Suprapubic skin (tissue), 4 donors: ENCODE measurements around the gene PRR5. TPM values are rescaled to one million over a fixed set of nuclear protein-coding genes. Genes with fewer than 3 reads are reported as not detected.

Experiments
- DNase-seq, 2 donors: peaks; one replicate each; pipeline ENCODE4 v3.0.0-alpha.2; 2019; ENCODE audit warnings: low spot score in 2 of 2
- H3K27ac ChIP-seq: fragments of 200-600 bp; sonication (generic); one replicate; pipeline ENCODE4 v1.5.1; 2019
- H3K27me3 ChIP-seq: fragments of 200-600 bp; sonication (generic); one replicate; pipeline ENCODE4 v1.5.1; 2019
- H3K36me3 ChIP-seq: fragments of 200-600 bp; sonication (generic); one replicate; pipeline ENCODE4 v1.5.1; 2019
- H3K4me1 ChIP-seq: fragments of 200-600 bp; sonication (generic); one replicate; pipeline ENCODE4 v1.5.1; 2019
- H3K4me3 ChIP-seq: fragments of 200-600 bp; sonication (generic); one replicate; pipeline ENCODE4 v1.5.1; 2019; ENCODE audit warnings: mild to moderate bottlenecking
- H3K9me3 ChIP-seq: fragments of 200-600 bp; sonication (generic); one replicate; pipeline ENCODE4 v1.5.1; 2019
- EP300 ChIP-seq: sonication (generic); formaldehyde crosslinking; IDR thresholded peaks from one replicate; pipeline ENCODE4 v1.6.1; 2017; ENCODE audit warnings: antibody characterized with exemption
- POLR2A ChIP-seq, 2 donors: fragments of 450-650 bp; IDR thresholded peaks; one replicate each; pipeline ENCODE4 v1.6.1; 2017; ENCODE audit warnings: antibody characterized with exemption in 2 of 2, mild to moderate bottlenecking in 2 of 2, moderate library complexity in 2 of 2
- POLR2AphosphoS5 ChIP-seq, 3 donors: sonication (generic); formaldehyde crosslinking; IDR thresholded peaks; one replicate each; pipeline ENCODE4 v1.6.1; 2017; ENCODE audit warnings: antibody characterized with exemption in 3 of 3
- WGBS: methylation state at CpG from one replicate; pipeline ENCODE4 v1.1.5; 2018; 5-methylcytosine and 5-hydroxymethylcytosine counted together
- total RNA-seq, 4 donors: library from RNA; depleted of rRNA; stranded (reverse); fragments of >200 nt; gene quantifications; one replicate each; pipeline ENCODE4 v1.1.0, GENCODE V29; 2016
- TF ChIP-seq, protein P1 (sequence below), 2 donors: fragments of 200-600 bp in 1 of 2; fragments of 450-650 bp in 1 of 2; sonication (generic) in 1 of 2; IDR thresholded peaks; one replicate each; pipeline ENCODE4 v1.5.1; 2016 to 2019; ENCODE audit warnings: antibody characterized with exemption in 2 of 2, mild to moderate bottlenecking in 1 of 2, moderate library complexity in 1 of 2

Gene PRR5
- total RNA-seq, 4 donors from 2014 or later: 14.9 to 25.0 (median 20.4) TPM

DNA sequence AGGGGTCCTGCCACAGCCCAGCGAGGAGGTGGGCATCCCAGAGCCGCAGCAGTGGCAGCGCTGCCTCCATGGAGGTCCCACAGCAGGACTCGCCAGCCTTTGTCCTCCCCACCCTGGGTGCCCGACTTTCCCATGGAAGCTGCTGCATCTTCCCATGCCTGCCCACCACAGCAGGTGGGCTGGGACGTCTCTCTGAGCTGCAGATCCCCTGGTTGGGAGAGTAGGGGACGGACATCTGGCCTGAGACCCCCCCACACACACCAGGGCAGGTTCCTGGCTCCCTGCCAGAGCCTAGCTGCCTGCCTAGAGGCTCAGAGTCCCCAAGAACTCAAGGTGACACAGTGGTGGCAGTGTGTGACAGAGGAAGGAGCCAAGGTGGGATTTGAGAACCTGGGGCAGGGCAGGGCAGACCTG lies 21.5 kb upstream of the PRR5 start:
- H3K4me1 ChIP-seq: peaks cover 24% of the 10 kb centered on the region
- no peak overlapping the region for H3K4me3 ChIP-seq
- no peak for DNase-seq
- no peaks in the 10 kb centered on the region for H3K36me3 ChIP-seq
- H3K27ac ChIP-seq: no peak overlapping the region
- no peaks in the 10 kb centered on the region for H3K9me3 ChIP-seq
- H3K27me3 ChIP-seq: no peaks in the 10 kb centered on the region
- WGBS: 65% methylated on average over 4 of the region's 7 CpGs
- TF ChIP-seq POLR2AphosphoS5 (IDR thresholded peaks at IDR 0.05) (no peak), POLR2A (IDR thresholded peaks at IDR 0.05) (no peak), EP300 (no peak)
- TF ChIP-seq, protein P1, sequence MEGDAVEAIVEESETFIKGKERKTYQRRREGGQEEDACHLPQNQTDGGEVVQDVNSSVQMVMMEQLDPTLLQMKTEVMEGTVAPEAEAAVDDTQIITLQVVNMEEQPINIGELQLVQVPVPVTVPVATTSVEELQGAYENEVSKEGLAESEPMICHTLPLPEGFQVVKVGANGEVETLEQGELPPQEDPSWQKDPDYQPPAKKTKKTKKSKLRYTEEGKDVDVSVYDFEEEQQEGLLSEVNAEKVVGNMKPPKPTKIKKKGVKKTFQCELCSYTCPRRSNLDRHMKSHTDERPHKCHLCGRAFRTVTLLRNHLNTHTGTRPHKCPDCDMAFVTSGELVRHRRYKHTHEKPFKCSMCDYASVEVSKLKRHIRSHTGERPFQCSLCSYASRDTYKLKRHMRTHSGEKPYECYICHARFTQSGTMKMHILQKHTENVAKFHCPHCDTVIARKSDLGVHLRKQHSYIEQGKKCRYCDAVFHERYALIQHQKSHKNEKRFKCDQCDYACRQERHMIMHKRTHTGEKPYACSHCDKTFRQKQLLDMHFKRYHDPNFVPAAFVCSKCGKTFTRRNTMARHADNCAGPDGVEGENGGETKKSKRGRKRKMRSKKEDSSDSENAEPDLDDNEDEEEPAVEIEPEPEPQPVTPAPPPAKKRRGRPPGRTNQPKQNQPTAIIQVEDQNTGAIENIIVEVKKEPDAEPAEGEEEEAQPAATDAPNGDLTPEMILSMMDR (IDR thresholded peaks at IDR 0.05): no peak

DNA sequence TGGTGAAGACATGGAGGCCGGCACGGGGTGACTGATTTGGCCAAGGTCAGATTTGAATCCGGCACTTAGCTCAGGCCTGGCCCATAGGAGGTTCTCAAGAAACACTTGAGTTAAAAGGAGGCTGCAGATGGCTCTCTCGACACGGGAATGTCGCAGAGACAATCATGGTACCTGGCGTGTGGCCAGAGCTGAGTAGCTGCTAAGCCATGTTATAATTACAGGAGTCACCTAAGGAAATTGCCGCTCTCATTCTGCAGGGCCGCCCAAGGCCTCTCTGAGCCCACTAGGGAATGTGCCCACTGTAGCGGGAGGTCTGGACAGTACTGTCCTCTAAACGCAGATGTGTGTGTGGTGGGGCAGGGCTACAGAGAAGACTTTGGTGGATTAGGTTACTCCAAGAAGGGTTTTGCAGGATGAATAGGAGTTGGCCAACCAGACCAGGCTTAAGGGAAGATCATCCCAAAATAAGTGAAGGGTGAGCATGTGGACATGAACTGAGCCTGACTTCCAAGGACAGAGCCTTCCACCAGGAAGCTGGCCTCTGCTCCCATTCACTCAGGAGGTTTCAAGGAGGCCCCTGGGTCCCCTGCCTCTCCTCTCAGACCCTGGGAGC lies 19.3 kb upstream of the PRR5 start:
- no peak for DNase-seq
- Histone ChIP-seq H3K27me3 (no peaks in the 10 kb centered on the region), H3K27ac (no peak overlapping the region), H3K4me3 (no peak overlapping the region), H3K36me3 (no peaks in the 10 kb centered on the region), H3K4me1 (peaks cover 22% of the 10 kb centered on the region), H3K9me3 (no peaks in the 10 kb centered on the region)
- no peak for TF ChIP-seq POLR2A (IDR thresholded peaks at IDR 0.05)
- TF ChIP-seq, protein P1 (IDR thresholded peaks at IDR 0.05): no peak
- no peak for TF ChIP-seq POLR2AphosphoS5 (IDR thresholded peaks at IDR 0.05)
- no peak for TF ChIP-seq EP300
- 50% methylated on average over 11 of the region's 11 CpGs for WGBS

DNA sequence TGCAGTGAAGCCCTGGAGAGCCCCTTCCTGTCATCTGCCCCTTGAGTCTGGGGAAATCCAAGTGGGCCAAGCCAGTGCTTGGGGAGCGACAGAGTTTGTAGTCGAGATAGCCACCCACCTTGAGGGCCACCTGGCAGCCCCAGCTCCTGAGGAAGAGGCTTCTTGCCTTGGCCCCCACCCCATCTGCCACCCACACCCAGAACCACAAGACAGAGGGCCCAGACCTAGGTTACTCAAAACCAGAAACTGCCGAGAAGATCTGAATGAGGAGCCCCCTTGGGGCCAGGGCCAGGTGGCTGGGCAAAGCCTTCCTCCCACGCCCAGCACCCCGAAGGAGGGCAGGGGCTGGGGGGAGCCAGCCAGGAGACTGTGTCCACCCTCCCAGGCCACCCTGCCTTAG lies 18.8 kb upstream of the PRR5 start:
- Histone ChIP-seq H3K4me1 (peaks cover 22% of the 10 kb centered on the region), H3K9me3 (no peaks in the 10 kb centered on the region), H3K27me3 (no peaks in the 10 kb centered on the region), H3K36me3 (no peaks in the 10 kb centered on the region), H3K27ac (no peak overlapping the region), H3K4me3 (no peak overlapping the region)
- TF ChIP-seq, protein P1 (IDR thresholded peaks at IDR 0.05): no peak
- no peak for TF ChIP-seq POLR2AphosphoS5 (IDR thresholded peaks at IDR 0.05)
- no peak for TF ChIP-seq POLR2A (IDR thresholded peaks at IDR 0.05)
- no peak for TF ChIP-seq EP300
- 20% methylated on average over 1 of the region's 5 CpGs for WGBS
- DNase-seq: no peak

DNA sequence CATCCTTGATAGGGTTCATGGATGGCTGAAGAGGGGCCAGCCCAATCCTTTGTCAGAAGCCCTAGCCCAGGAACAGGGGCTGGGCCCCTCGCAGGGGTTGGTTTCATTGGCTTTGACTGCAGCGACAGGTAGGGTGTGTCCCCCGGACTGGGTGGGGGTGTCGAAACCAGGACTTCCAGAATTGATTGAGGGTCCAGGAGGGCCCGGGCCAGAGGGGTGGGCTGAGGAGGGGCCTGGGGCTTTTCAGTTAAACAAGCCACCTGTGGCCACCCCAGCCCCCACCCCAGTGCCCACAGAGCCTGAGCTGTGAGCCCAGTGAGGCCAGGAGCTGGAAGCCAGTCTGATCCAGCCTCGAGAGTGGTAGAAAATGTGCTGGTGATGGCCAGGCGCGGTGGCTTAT lies 18.1 kb upstream of the PRR5 start:
- no peak for DNase-seq
- Histone ChIP-seq H3K27me3 (no peaks in the 10 kb centered on the region), H3K36me3 (no peaks in the 10 kb centered on the region), H3K27ac (peak overlapping the region; percentile 58), H3K4me3 (no peak overlapping the region), H3K4me1 (peaks cover 22% of the 10 kb centered on the region), H3K9me3 (no peaks in the 10 kb centered on the region)
- no peak for TF ChIP-seq POLR2A (IDR thresholded peaks at IDR 0.05)
- TF ChIP-seq POLR2AphosphoS5 (IDR thresholded peaks at IDR 0.05): no peak
- no peak for TF ChIP-seq EP300
- TF ChIP-seq, protein P1 (IDR thresholded peaks at IDR 0.05): no peak
- WGBS: 90% methylated on average over 3 of the region's 8 CpGs

DNA sequence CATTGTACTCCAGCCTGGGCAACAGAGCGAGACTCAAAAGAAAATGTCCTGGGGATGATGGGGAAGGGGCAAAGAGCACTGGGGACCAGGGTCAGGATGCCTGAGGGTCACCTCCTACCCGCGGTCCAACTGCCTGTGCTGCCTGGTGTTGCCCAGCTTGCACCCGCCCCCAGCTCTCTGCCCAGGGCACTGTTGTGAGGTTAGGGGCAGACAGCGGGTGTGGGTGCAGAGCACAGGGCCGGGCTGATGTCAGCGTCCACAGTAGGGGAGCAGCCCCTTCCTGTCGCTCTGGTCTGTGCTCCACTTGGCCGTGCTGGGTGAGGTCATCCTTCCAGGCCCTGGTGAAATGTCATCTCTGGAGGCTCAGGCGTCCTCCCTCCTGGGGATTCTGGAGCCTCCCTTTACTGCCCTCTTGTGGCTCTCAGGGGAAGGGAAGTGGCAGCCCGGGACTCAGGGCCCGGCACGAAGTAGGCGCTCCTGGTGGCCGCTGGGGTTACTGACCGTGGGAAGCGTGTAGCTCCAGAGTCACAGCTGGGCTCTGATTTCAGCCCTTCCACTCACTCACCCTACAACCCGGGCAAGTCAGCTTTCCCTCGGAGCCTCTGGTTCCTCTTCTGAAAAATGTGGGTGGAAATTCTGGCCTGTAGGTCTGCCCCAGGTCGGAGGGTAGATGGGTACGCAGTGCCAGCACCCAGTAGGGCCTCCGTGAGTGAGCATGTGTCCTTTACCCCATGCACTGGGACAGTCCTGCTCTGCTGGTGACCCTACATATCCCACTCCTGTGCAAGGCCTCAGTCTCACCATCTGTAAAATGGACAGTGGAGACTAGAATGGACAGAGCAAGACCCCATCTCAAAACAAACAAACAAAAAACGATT lies 17.3 kb upstream of the PRR5 start:
- 40% methylated on average over 15 of the region's 23 CpGs for WGBS
- Histone ChIP-seq H3K9me3 (no peaks in the 10 kb centered on the region), H3K36me3 (no peaks in the 10 kb centered on the region), H3K27ac (peak overlapping the region; percentile 58), H3K27me3 (no peaks in the 10 kb centered on the region), H3K4me3 (no peak overlapping the region), H3K4me1 (peaks cover 22% of the 10 kb centered on the region)
- TF ChIP-seq POLR2A (IDR thresholded peaks at IDR 0.05) (no peak), EP300 (no peak), POLR2AphosphoS5 (IDR thresholded peaks at IDR 0.05) (peak in 1 of 3 donors; percentile 23)
- TF ChIP-seq, protein P1 (IDR thresholded peaks at IDR 0.05): peak; percentile 90 to 99
- DNase-seq: peak; percentile 93 to 94
